Gastrocnemius medialis (tissue), 4 donors: ENCODE data around the gene ESF1. TPM values are rescaled to one million over a fixed set of nuclear protein-coding genes. Genes with fewer than 3 reads are reported as not detected.

Source experiments
- ATAC-seq, 2 donors: fragments of 150-250 bp; one replicate each; pipeline ENCODE4 v1.9.1; 2016
- DNase-seq, 2 donors: peaks; one replicate each; pipeline ENCODE4 v3.0.0-alpha.2; 2019
- H3K27ac ChIP-seq, 4 donors: fragments of 200-600 bp; sonication (generic); 1 replicate in 1 of 4; 2 replicates in 3 of 4; pipeline ENCODE4 v1.5.1; 2016 to 2018; ENCODE audit warnings: mild to moderate bottlenecking in 2 of 4, moderate library complexity in 1 of 4
- H3K27me3 ChIP-seq, 3 donors: fragments of 200-600 bp; sonication (generic) in 2 of 3; 1 replicate in 1 of 3; 2 replicates in 2 of 3; pipeline versions ENCODE4 v1.5.1 to v1.6.0; 2016 to 2019; ENCODE audit warnings: mild to moderate bottlenecking in 1 of 3, moderate library complexity in 1 of 3
- H3K36me3 ChIP-seq, 2 donors: fragments of 200-600 bp; sonication (generic) in 1 of 2; one replicate each; pipeline ENCODE4 v1.5.1; 2017 to 2018
- H3K4me1 ChIP-seq, 2 donors: fragments of 200-600 bp; sonication (generic) in 1 of 2; one replicate each; pipeline ENCODE4 v1.5.1; 2016 to 2017; ENCODE audit warnings: mild to moderate bottlenecking in 2 of 2
- H3K4me3 ChIP-seq, 4 donors: fragments of 200-600 bp; sonication (generic) in 3 of 4; 1 replicate in 1 of 4; 2 replicates in 3 of 4; pipeline ENCODE4 v1.5.1; 2016 to 2019; ENCODE audit warnings: mild to moderate bottlenecking in 2 of 4
- H3K9me3 ChIP-seq, 3 donors: fragments of 200-600 bp; sonication (generic) in 2 of 3; 1 replicate in 1 of 3; 2 replicates in 2 of 3; pipeline ENCODE4 v1.5.1; 2016 to 2019
- POLR2A ChIP-seq, 2 donors: fragments of 450-650 bp; IDR thresholded peaks; one replicate each; pipeline ENCODE4 v1.6.1; 2017; ENCODE audit warnings: antibody characterized with exemption in 2 of 2, mild to moderate bottlenecking in 2 of 2, moderate library complexity in 2 of 2
- in situ Hi-C, 4 donors: fragments of 200-750 bp; cut with MboI; loops; one replicate each; pipeline versions ENCODE4 v1.15.0 to v1.8.0; 2017; ENCODE audit warnings: low sequenced_read_pairs in 4 of 4
- intact Hi-C: fragments of 100-400 bp; cut with DNase I; formaldehyde crosslinking; loops from one replicate; pipeline ENCODE4 v1.15.1; 2023; ENCODE audit warnings: low total_unique reads
- total RNA-seq, 4 donors: library from RNA; depleted of rRNA; stranded (reverse); fragments of >200 nt; gene quantifications; one replicate each; pipeline versions ENCODE4 v1.1.0 to v1.2.3, GENCODE V29; 2016
- TF ChIP-seq, protein P1 (sequence below), 5 experiments: fragments of 450-650 bp in 3 of 5; fragments of 200-600 bp in 2 of 5; sonication (generic) in 2 of 5; IDR thresholded peaks in 4 of 5; conservative IDR thresholded peaks in 1 of 5; 1 replicate in 4 of 5; 2 replicates in 1 of 5; pipeline ENCODE4 v1.5.1; 2016 to 2019; ENCODE audit warnings: antibody characterized with exemption in 5 of 5, mild to moderate bottlenecking in 3 of 5, moderate library complexity in 3 of 5

ESF1 gene
- total RNA-seq, 4 donors from 2014 or later = 8.6 to 12.2 (median 10.8) TPM

DNA sequence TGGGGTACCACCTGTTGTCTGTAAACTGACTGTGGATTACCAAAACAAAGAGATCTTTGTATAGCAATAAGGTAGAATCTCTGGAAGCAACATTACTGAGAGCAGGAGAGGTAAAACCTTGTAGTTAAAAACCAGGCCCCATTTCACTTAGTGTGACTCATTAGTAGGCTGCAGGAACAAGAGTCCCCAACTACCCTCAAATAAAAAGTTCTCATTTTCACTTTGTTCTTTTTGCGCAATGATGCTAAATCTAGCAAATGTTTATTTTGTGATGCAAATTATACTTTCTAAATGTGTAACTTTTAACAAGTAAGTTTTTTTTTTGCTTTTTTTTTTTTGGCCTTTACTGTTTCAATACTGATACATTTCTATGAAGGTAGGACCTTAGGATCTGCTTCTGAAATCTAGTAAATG, 67.1 kb downstream of the ESF1 start:
- Histone ChIP-seq H3K4me1 (peaks cover 4 to 8% of the 10 kb centered on the region in 2 donors), H3K36me3 (peaks cover 0 to 48% of the 10 kb centered on the region in 2 donors), H3K4me3 (no peak overlapping the region), H3K27ac (no peak overlapping the region), H3K27me3 (no peaks in the 10 kb centered on the region), H3K9me3 (no peaks in the 10 kb centered on the region)
- TF ChIP-seq, protein P1, sequence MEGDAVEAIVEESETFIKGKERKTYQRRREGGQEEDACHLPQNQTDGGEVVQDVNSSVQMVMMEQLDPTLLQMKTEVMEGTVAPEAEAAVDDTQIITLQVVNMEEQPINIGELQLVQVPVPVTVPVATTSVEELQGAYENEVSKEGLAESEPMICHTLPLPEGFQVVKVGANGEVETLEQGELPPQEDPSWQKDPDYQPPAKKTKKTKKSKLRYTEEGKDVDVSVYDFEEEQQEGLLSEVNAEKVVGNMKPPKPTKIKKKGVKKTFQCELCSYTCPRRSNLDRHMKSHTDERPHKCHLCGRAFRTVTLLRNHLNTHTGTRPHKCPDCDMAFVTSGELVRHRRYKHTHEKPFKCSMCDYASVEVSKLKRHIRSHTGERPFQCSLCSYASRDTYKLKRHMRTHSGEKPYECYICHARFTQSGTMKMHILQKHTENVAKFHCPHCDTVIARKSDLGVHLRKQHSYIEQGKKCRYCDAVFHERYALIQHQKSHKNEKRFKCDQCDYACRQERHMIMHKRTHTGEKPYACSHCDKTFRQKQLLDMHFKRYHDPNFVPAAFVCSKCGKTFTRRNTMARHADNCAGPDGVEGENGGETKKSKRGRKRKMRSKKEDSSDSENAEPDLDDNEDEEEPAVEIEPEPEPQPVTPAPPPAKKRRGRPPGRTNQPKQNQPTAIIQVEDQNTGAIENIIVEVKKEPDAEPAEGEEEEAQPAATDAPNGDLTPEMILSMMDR (IDR thresholded peaks at IDR 0.05 in 4 of 5, conservative IDR thresholded peaks at IDR 0.05 in 1 of 5) = no peak
- TF ChIP-seq POLR2A (IDR thresholded peaks at IDR 0.05) = no peak
- ATAC-seq (no peak), DNase-seq (no peak)
- intact Hi-C loops = no loop called here
- in situ Hi-C loops = no loop called here

DNA sequence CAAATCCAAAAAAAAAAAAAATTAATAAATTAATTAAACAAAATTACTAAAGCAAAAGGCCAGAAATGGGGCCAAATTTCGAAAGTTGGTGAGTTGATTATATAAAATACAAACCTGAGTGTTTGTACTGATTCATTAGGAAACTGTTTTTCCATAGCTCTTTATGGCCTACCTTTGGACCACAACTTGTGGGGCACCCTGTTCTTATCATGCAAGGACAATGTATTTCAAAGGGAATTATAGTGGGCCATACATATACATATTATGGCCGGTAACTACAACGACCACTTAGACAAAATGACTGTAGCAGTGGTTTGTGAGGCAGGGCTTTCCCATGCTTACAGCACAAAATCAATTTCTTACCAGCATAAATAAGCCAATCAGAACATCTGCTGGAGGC, 69.5 kb downstream of the ESF1 start:
- no peak for ATAC-seq
- no peak overlapping the region for H3K4me3 ChIP-seq
- TF ChIP-seq, protein P1 (IDR thresholded peaks at IDR 0.05 in 4 of 5, conservative IDR thresholded peaks at IDR 0.05 in 1 of 5) = no peak
- TF ChIP-seq POLR2A (IDR thresholded peaks at IDR 0.05) = no peak
- peaks cover 0 to 51% of the 10 kb centered on the region in 2 donors for H3K36me3 ChIP-seq
- H3K27me3 ChIP-seq = no peaks in the 10 kb centered on the region
- H3K9me3 ChIP-seq = no peaks in the 10 kb centered on the region
- intact Hi-C loops (no loop called here), in situ Hi-C loops (no loop called here)
- no peak overlapping the region for H3K27ac ChIP-seq
- no peak for DNase-seq
- no peaks in the 10 kb centered on the region for H3K4me1 ChIP-seq

DNA sequence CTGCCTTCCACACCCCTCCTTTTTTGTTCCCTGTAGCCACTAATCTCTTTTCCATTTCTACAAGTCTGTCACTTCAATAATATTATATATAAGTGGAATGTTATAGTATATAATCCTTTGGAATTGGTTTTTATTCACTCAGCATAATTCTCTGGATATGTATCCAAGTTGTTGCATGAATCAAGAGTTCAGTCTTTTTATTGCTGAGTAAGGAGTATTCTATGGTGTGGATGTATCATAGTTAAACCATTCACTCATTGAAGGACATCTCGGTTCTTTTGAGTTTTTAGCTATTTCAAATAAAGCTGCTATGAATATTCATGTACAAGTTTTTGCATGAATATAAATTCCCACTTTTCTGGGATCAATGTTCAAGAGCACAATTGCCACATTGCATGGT, 76.5 kb downstream of the ESF1 start:
- DNase-seq (no peak), ATAC-seq (no peak)
- TF ChIP-seq POLR2A (IDR thresholded peaks at IDR 0.05) = no peak
- TF ChIP-seq, protein P1 (IDR thresholded peaks at IDR 0.05 in 4 of 5, conservative IDR thresholded peaks at IDR 0.05 in 1 of 5) = no peak
- in situ Hi-C loops = no loop called here
- no peaks in the 10 kb centered on the region for H3K27me3 ChIP-seq
- no peak overlapping the region for H3K27ac ChIP-seq
- peaks cover 0 to 8% of the 10 kb centered on the region in 2 donors for H3K36me3 ChIP-seq
- H3K4me3 ChIP-seq = no peak overlapping the region
- intact Hi-C loops = no loop called here
- no peaks in the 10 kb centered on the region for H3K4me1 ChIP-seq
- no peaks in the 10 kb centered on the region for H3K9me3 ChIP-seq

DNA sequence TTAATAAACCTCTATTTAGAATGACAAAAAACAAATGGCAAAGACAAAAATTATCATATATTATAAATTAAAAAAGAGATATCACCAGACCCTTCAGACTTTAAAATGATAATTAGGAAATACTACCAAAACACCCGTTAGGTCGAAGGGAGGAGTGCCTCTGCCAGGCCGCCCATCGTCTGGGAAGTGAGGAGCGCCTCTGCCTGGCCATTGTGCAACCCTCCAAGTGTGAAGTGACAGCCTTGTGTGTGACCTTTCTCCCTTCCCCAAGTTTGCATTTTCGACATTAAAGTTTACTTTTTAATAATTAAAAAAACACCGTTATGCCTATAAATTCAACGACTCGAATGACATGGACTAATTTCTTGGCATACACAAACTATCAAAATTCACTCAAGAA, 81.5 kb downstream of the ESF1 start:
- no peak for DNase-seq
- in situ Hi-C loops (no loop called here), intact Hi-C loops (no loop called here)
- Histone ChIP-seq H3K27me3 (no peaks in the 10 kb centered on the region), H3K4me1 (no peaks in the 10 kb centered on the region), H3K9me3 (no peaks in the 10 kb centered on the region), H3K27ac (no peak overlapping the region), H3K4me3 (no peak overlapping the region), H3K36me3 (no peaks in the 10 kb centered on the region)
- TF ChIP-seq, protein P1 (IDR thresholded peaks at IDR 0.05 in 4 of 5, conservative IDR thresholded peaks at IDR 0.05 in 1 of 5) = no peak
- no peak for TF ChIP-seq POLR2A (IDR thresholded peaks at IDR 0.05)
- no peak for ATAC-seq

DNA sequence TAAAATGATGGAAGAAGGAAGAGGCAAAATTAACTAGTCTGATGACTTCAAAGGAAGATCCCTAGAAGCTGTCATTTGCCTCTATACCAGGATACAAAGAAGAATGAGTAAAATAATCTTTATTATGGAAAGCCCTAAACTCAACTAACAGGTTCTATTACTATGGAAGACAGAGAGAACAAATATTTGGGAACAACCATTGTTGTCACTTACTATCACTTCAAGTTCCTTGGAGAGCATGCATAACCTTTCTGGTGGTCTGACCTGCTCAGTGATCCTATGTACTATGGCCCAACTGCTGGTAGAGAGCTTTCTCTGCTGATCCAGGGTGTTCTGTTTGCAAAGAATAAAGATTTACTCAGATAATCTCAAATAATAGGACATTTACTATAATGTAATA, 83.2 kb downstream of the ESF1 start:
- no peaks in the 10 kb centered on the region for H3K4me1 ChIP-seq
- no peaks in the 10 kb centered on the region for H3K36me3 ChIP-seq
- DNase-seq = no peak
- no peak for ATAC-seq
- H3K9me3 ChIP-seq = no peaks in the 10 kb centered on the region
- in situ Hi-C loops (no loop called here), intact Hi-C loops (no loop called here)
- H3K27me3 ChIP-seq = no peaks in the 10 kb centered on the region
- H3K27ac ChIP-seq = no peak overlapping the region
- TF ChIP-seq, protein P1 (IDR thresholded peaks at IDR 0.05 in 4 of 5, conservative IDR thresholded peaks at IDR 0.05 in 1 of 5) = no peak
- TF ChIP-seq POLR2A (IDR thresholded peaks at IDR 0.05) = no peak
- no peak overlapping the region for H3K4me3 ChIP-seq
